GM23338 (cell line): ENCODE data around the gene LMAN1L. TPM values are rescaled to one million over a fixed set of nuclear protein-coding genes. Genes with fewer than 3 reads are reported as not detected.

Source experiments
- ATAC-seq: fragments of 200-7000 bp; cut with Tn5 transposase; 3 replicates; pipeline ENCODE4 v1.9.1; 2020
- DNase-seq: peaks from one replicate; pipeline ENCODE4 v3.0.0-alpha.2; 2015; ENCODE audit warnings: low spot score
- H2AFZ ChIP-seq: fragments of 200-600 bp; sonication (generic); 2 replicates; pipeline ENCODE4 v1.8.0; 2016; ENCODE audit warnings: antibody characterized with exemption, mild to moderate bottlenecking, moderate library complexity
- H3F3A ChIP-seq: fragments of 200-600 bp; sonication (generic); replicated peaks from 2 replicates; pipeline ENCODE4 v1.8.0; 2017; ENCODE audit warnings: antibody characterized with exemption, mixed run types, low read depth
- H3K27ac ChIP-seq: fragments of 200-600 bp; sonication (generic); 2 replicates; pipeline ENCODE4 v1.6.1; 2016; ENCODE audit warnings: low read depth
- H3K27me3 ChIP-seq: fragments of 200-600 bp; sonication (generic); 2 replicates; pipeline ENCODE4 v1.8.0; 2016; ENCODE audit warnings: mild to moderate bottlenecking, mixed run types, moderate library complexity; ENCODE audit not compliant: insufficient read depth
- H3K36me3 ChIP-seq: fragments of 200-600 bp; sonication (generic); 2 replicates; pipeline ENCODE4 v1.8.0; 2016; ENCODE audit warnings: mild to moderate bottlenecking; ENCODE audit not compliant: insufficient read depth
- H3K4me1 ChIP-seq: fragments of 200-600 bp; sonication (generic); 2 replicates; pipeline ENCODE4 v1.8.0; 2016; ENCODE audit warnings: mild to moderate bottlenecking, moderate library complexity; ENCODE audit not compliant: insufficient read depth
- H3K4me2 ChIP-seq: fragments of 200-600 bp; sonication (generic); 2 replicates; pipeline ENCODE4 v1.7.1; 2017; ENCODE audit warnings: mixed run types
- H3K4me3 ChIP-seq: fragments of 200-600 bp; sonication (generic); 2 replicates; pipeline ENCODE4 v1.6.1; 2016; ENCODE audit warnings: mixed run types
- H3K79me2 ChIP-seq: fragments of 200-600 bp; sonication (generic); replicated peaks from 2 replicates; pipeline ENCODE4 v1.8.0; 2017; ENCODE audit warnings: mild to moderate bottlenecking; ENCODE audit not compliant: insufficient read depth
- H3K9me2 ChIP-seq: fragments of 200-600 bp; sonication (generic); 2 replicates; pipeline ENCODE4 v1.8.0; 2017; ENCODE audit not compliant: insufficient read depth
- H4K20me1 ChIP-seq: fragments of 200-600 bp; sonication (generic); replicated peaks from 2 replicates; pipeline ENCODE4 v1.8.0; 2017; ENCODE audit warnings: mild to moderate bottlenecking; ENCODE audit not compliant: insufficient read depth
- H3K27ac Mint-ChIP-seq: 2 replicates; pipeline ENCODE4 v1.8.0; 2020; ENCODE audit warnings: inconsistent platforms, mild to moderate bottlenecking, moderate library complexity, mixed read lengths
- H3K27me3 Mint-ChIP-seq: 3 replicates; pipeline ENCODE4 v1.8.0; 2022; ENCODE audit warnings: low read depth, mild to moderate bottlenecking, moderate library complexity, mixed read lengths, inconsistent platforms; ENCODE audit not compliant: insufficient read depth, poor library complexity
- H3K36me3 Mint-ChIP-seq: 3 replicates; pipeline ENCODE4 v1.8.0; 2021; ENCODE audit warnings: low read depth, mild to moderate bottlenecking, inconsistent platforms, moderate library complexity, mixed read lengths
- H3K4me1 Mint-ChIP-seq: 3 replicates; pipeline ENCODE4 v1.8.0; 2020; ENCODE audit warnings: mild to moderate bottlenecking, inconsistent platforms, mixed read lengths
- H3K4me3 Mint-ChIP-seq: 3 replicates; pipeline ENCODE4 v1.8.0; 2021; ENCODE audit warnings: moderate library complexity, mild to moderate bottlenecking, inconsistent platforms, mixed read lengths
- H3K9me3 Mint-ChIP-seq: 3 replicates; pipeline ENCODE4 v1.8.0; 2020; ENCODE audit warnings: moderate library complexity, mild to moderate bottlenecking, inconsistent platforms, mixed read lengths
- CTCF ChIP-seq, 2 experiments: fragments of 200-600 bp in 1 of 2; sonication (generic) in 1 of 2; conservative IDR thresholded peaks; 2 replicates each; pipeline versions ENCODE4 v1.5.1 to v1.6.1; 2016 to 2017; ENCODE audit warnings: antibody characterized with exemption in 2 of 2, low read depth in 2 of 2, mild to moderate bottlenecking in 2 of 2, moderate library complexity in 1 of 2
- EZH2 ChIP-seq: fragments of 200-600 bp; sonication (generic); IDR thresholded peaks from one replicate; pipeline ENCODE4 v1.8.0; 2017; ENCODE audit warnings: antibody characterized with exemption, mild to moderate bottlenecking, low read depth; ENCODE audit not compliant: unreplicated experiment
- NANOG ChIP-seq: IDR thresholded peaks from 2 replicates; pipeline ENCODE4 v1.6.1; 2016; ENCODE audit warnings: antibody characterized with exemption, borderline replicate concordance
- REST ChIP-seq: IDR thresholded peaks from one replicate; pipeline ENCODE4 v1.6.1; 2018; ENCODE audit warnings: antibody characterized with exemption; ENCODE audit not compliant: unreplicated experiment
- ZNF462 ChIP-seq: fragments of 250-450 bp; sonication (Bioruptor Pico); IDR thresholded peaks from 2 replicates; pipeline ENCODE4 v1.5.0; 2020; ENCODE audit warnings: mild to moderate bottlenecking, moderate library complexity
- polyA plus RNA-seq: library from polyadenylated mRNA; unstranded; fragments of >200 nt; fragmentation: Nextera tagmentation; extraction: Ambion mirVana; gene quantifications from 2 replicates; pipeline ENCODE4 v1.2.1, GENCODE V29; 2016
- total RNA-seq: library from RNA; depleted of rRNA; stranded (reverse); fragments of >200 nt; shearing (Covaris generic); gene quantifications from 2 replicates; pipeline ENCODE4 v1.2.3, GENCODE V29; 2014

Gene LMAN1L
- total and polyA plus RNA-seq, 2 experiments from 2014 or later: not detected

GRCh38 chr15:74850393-74850792, 37.8 kb downstream of the LMAN1L start:
- Histone ChIP-seq H3K4me3 (no peak overlapping the region), H3K36me3 (no peaks in the 10 kb centered on the region), H3K4me2 (no peak overlapping the region), H3K9me2 (no peaks in the 10 kb centered on the region), H3K79me2 (no peaks in the 10 kb centered on the region), H3K4me1 (no peaks in the 10 kb centered on the region), H3K27me3 (no peaks in the 10 kb centered on the region), H3F3A (no peaks in the 10 kb centered on the region), H3K27ac (no peak overlapping the region), H2AFZ (no peak overlapping the region), H4K20me1 (no peaks in the 10 kb centered on the region)
- H3K27me3 Mint-ChIP-seq: peaks cover 8% of the 10 kb centered on the region
- no peak for TF ChIP-seq CTCF (conservative IDR thresholded peaks at IDR 0.05; ENCODE audit: low read depth in 2 of 2)
- TF ChIP-seq ZNF462 (CRISPR knock-in tag): no peak
- TF ChIP-seq NANOG: no peak
- no peak for TF ChIP-seq REST
- no peak for TF ChIP-seq EZH2
- no peak for DNase-seq
- H3K9me3 Mint-ChIP-seq: no peaks in the 10 kb centered on the region
- no peak overlapping the region for H3K27ac Mint-ChIP-seq
- no peak overlapping the region for H3K4me3 Mint-ChIP-seq
- no peak for ATAC-seq
- H3K36me3 Mint-ChIP-seq: peaks cover 28% of the 10 kb centered on the region
- no peaks in the 10 kb centered on the region for H3K4me1 Mint-ChIP-seq
